Gastroesophageal sphincter (tissue), 4 donors: ENCODE results near the gene TSC22D3. TPM values are rescaled to one million over a fixed set of nuclear protein-coding genes. Genes with fewer than 3 reads are reported as not detected.
"Not testable (repeated sequence)": the region's sequence is repeated elsewhere in the genome, so short reads cannot be mapped to it uniquely, and the experiment has no call there.

Experiments used
- ATAC-seq: fragments of 150-250 bp; one replicate; pipeline ENCODE4 v1.9.1; 2016; ENCODE audit warnings: mild to moderate bottlenecking, moderate library complexity
- H3K27ac ChIP-seq, 4 donors: fragments of 200-600 bp; sonication (generic) in 3 of 4; 1 replicate in 3 of 4; 2 replicates in 1 of 4; pipeline ENCODE4 v1.5.1; 2016 to 2019
- H3K27me3 ChIP-seq: fragments of 200-600 bp; sonication (generic); one replicate; pipeline ENCODE4 v1.5.1; 2019
- H3K36me3 ChIP-seq, 2 donors: fragments of 200-600 bp; sonication (generic); one replicate each; pipeline ENCODE4 v1.5.1; 2019; ENCODE audit warnings: control low read depth in 1 of 2
- H3K4me1 ChIP-seq, 3 donors: fragments of 200-600 bp; sonication (generic); 1 replicate in 2 of 3; 2 replicates in 1 of 3; pipeline ENCODE4 v1.5.1; 2016 to 2019; ENCODE audit warnings: control low read depth in 2 of 3
- H3K4me3 ChIP-seq, 2 donors: fragments of 200-600 bp; sonication (generic); one replicate each; pipeline ENCODE4 v1.5.1; 2019; ENCODE audit warnings: mild to moderate bottlenecking in 1 of 2, moderate library complexity in 1 of 2
- H3K9me3 ChIP-seq, 3 donors: fragments of 200-600 bp; sonication (generic); one replicate each; pipeline ENCODE4 v1.5.1; 2017 to 2019; ENCODE audit warnings: control low read depth in 2 of 3
- EP300 ChIP-seq: sonication (generic); formaldehyde crosslinking; IDR thresholded peaks from one replicate; pipeline ENCODE4 v1.6.1; 2017; ENCODE audit warnings: antibody characterized with exemption, mild to moderate bottlenecking
- POLR2A ChIP-seq, 2 donors: fragments of 450-650 bp; IDR thresholded peaks; one replicate each; pipeline ENCODE4 v1.6.1; 2017; ENCODE audit warnings: antibody characterized with exemption in 2 of 2, mild to moderate bottlenecking in 2 of 2, moderate library complexity in 1 of 2
- POLR2AphosphoS5 ChIP-seq: sonication (generic); formaldehyde crosslinking; IDR thresholded peaks from one replicate; pipeline ENCODE4 v1.6.1; 2017; ENCODE audit warnings: antibody characterized with exemption
- WGBS, 2 donors: methylation state at CpG; one replicate each; pipeline ENCODE4 v1.1.5; 2018; ENCODE audit warnings: low coverage in 1 of 2; 5-methylcytosine and 5-hydroxymethylcytosine counted together
- total RNA-seq, 4 donors: library from RNA; depleted of rRNA; stranded (reverse); fragments of >200 nt; gene quantifications; one replicate each; pipeline ENCODE4 v1.1.0, GENCODE V29; 2016
- TF ChIP-seq, protein P1 (sequence below), 4 experiments: fragments of 200-600 bp in 2 of 4; fragments of 450-650 bp in 2 of 4; sonication (generic) in 1 of 4; IDR thresholded peaks; one replicate each; pipeline ENCODE4 v1.5.1; 2017 to 2019; ENCODE audit warnings: antibody characterized with exemption in 4 of 4, mild to moderate bottlenecking in 2 of 4, moderate library complexity in 2 of 4

TSC22D3 gene
- 100 to 1,000 TPM; 561 to 849 (median 691) TPM for total RNA-seq

GRCh38 chrX:107775734-107776511 lies at the start of gene TSC22D3:
TSC22D3 (minus strand) TSS chrX:107775787; CDS start chrX:107775419, 368 bp downstream.
- Histone ChIP-seq H3K27ac (peak within 1 kb of the TSS; percentile 76 to 89 (median 89)), H3K4me3 (peak within 1 kb of the TSS; percentile 41 to 66), H3K4me1 (peaks cover 0 to 26% (median 0%) of the 10 kb centered on the region in 3 donors), H3K36me3 (no peaks in the 10 kb centered on the region), H3K9me3 (no peaks in the 10 kb centered on the region), H3K27me3 (no peaks in the 10 kb centered on the region)
- WGBS, 2 donors, result 0% methylated on average over 2 of the region's 59 CpGs; no CpG with 5 or more reads in 1 of the 2 donors
- peak; percentile 89 for ATAC-seq
- TF ChIP-seq POLR2A (IDR thresholded peaks at IDR 0.05), result peak; percentile 72 to 83
- TF ChIP-seq, protein P1, sequence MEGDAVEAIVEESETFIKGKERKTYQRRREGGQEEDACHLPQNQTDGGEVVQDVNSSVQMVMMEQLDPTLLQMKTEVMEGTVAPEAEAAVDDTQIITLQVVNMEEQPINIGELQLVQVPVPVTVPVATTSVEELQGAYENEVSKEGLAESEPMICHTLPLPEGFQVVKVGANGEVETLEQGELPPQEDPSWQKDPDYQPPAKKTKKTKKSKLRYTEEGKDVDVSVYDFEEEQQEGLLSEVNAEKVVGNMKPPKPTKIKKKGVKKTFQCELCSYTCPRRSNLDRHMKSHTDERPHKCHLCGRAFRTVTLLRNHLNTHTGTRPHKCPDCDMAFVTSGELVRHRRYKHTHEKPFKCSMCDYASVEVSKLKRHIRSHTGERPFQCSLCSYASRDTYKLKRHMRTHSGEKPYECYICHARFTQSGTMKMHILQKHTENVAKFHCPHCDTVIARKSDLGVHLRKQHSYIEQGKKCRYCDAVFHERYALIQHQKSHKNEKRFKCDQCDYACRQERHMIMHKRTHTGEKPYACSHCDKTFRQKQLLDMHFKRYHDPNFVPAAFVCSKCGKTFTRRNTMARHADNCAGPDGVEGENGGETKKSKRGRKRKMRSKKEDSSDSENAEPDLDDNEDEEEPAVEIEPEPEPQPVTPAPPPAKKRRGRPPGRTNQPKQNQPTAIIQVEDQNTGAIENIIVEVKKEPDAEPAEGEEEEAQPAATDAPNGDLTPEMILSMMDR (IDR thresholded peaks at IDR 0.05), result peak in 2 of 4 experiments; percentile 20 to 40
- TF ChIP-seq EP300, result no peak
- TF ChIP-seq POLR2AphosphoS5, result peak; percentile 82

DNA sequence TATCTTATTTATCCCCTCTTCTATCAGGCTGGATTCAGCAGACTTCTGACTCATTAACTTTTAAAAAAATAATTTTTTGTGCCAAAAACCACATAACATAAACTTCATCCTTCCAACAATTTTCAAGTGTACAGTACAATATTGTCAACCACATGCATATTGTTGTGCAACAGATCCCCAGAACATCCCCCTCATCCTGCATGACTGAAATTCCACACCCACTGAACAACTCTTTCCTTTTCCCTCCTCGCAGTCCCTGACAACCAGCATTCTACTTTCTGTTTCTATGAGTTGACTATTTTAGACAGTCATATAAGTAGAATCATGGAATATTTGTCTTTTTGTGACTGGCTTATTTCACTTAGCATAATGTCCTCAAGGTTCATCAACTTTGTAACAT lies 47.9 kb upstream of the TSC22D3 start:
- H3K27me3 ChIP-seq, result no peaks in the 10 kb centered on the region
- H3K4me1 ChIP-seq, result peaks cover 0 to 19% (median 0%) of the 10 kb centered on the region in 3 donors
- 8 to 44% methylated on average over 1 of the region's 1 CpG for WGBS, 2 donors
- no peak for TF ChIP-seq EP300
- TF ChIP-seq POLR2A (IDR thresholded peaks at IDR 0.05), result no peak
- no peak for TF ChIP-seq POLR2AphosphoS5
- TF ChIP-seq, protein P1 (IDR thresholded peaks at IDR 0.05), result no peak
- ATAC-seq, result no peak
- no peaks in the 10 kb centered on the region for H3K36me3 ChIP-seq
- H3K4me3 ChIP-seq, result no peak overlapping the region
- H3K27ac ChIP-seq, result no peak overlapping the region
- no peaks in the 10 kb centered on the region for H3K9me3 ChIP-seq

DNA sequence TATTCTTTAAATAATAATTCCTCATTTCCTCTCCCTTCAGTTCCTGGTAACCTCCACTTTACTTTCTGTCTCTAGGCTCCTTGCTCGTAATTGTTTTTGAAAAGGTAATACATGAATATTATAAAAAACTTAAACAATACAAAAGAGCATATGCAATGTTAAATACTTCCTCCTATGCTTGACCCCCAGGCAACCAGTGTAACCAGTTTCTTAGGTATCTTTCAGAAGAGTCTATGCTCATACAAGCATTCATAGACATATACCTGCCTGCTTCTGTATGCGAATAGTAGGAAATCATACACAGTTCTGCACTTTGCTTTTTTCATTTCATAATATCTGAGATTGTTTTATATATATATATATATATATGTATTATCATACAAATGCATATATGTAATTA lies 47.5 kb upstream of the TSC22D3 start:
- no peaks in the 10 kb centered on the region for H3K9me3 ChIP-seq
- ATAC-seq, result no peak

GRCh38 chrX:107818900-107819521 lies 43.4 kb upstream of the TSC22D3 start:
- TF ChIP-seq POLR2A (IDR thresholded peaks at IDR 0.05) (no peak), EP300 (no peak), POLR2AphosphoS5 (no peak)
- TF ChIP-seq, protein P1 (IDR thresholded peaks at IDR 0.05), result no peak
- Histone ChIP-seq H3K9me3 (no peaks in the 10 kb centered on the region), H3K27me3 (no peaks in the 10 kb centered on the region), H3K36me3 (no peaks in the 10 kb centered on the region), H3K4me3 (no peak overlapping the region), H3K4me1 (no peaks in the 10 kb centered on the region), H3K27ac (no peak overlapping the region)
- no peak for ATAC-seq

More for the DNA sequence above, 47.5 kb upstream of the TSC22D3 start:
- no peak overlapping the region for H3K4me3 ChIP-seq
- H3K36me3 ChIP-seq, result no peaks in the 10 kb centered on the region
- TF ChIP-seq, protein P1 (IDR thresholded peaks at IDR 0.05), result no peak
- no peak for TF ChIP-seq POLR2AphosphoS5
- TF ChIP-seq EP300, result no peak
- TF ChIP-seq POLR2A (IDR thresholded peaks at IDR 0.05), result no peak
- no peak overlapping the region for H3K27ac ChIP-seq
- no peaks in the 10 kb centered on the region for H3K27me3 ChIP-seq
- peaks cover 0 to 15% (median 0%) of the 10 kb centered on the region in 3 donors for H3K4me1 ChIP-seq
- 82 to 93% methylated on average over 2 of the region's 2 CpGs for WGBS, 2 donors

DNA sequence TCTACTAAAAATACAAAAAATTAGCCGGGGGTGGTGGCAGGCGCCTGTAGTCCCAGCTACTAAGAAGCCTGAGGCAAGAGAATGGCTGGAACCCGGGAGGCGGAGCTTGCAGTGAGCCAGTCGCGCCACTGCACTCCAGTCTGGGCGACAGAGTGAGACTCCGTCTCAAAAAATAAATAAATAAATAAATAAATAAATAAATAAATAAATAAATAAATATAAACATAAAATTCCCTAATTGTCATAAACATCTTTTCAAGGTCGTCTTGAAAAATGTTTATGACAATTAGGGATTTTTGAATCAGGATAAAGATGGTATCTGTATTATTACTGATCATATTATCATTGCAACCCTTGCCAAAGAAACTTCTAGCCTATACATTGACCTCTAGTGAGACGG lies 34.5 kb upstream of the TSC22D3 start:
- WGBS, 2 donors, result 53 to 88% methylated on average over 2 to 4 of the region's 10 CpGs

More for the DNA sequence above, 34.5 kb upstream of the TSC22D3 start:
- H3K4me1 ChIP-seq, H3K9me3 ChIP-seq, H3K27ac ChIP-seq, H3K27me3 ChIP-seq, H3K36me3 ChIP-seq, H3K4me3 ChIP-seq, ATAC-seq: not testable (repeated sequence)
